ENCODE results near the gene NLK. TPM values are rescaled to one million over a fixed set of nuclear protein-coding genes. Genes with fewer than 3 reads are reported as not detected.
A peak's percentile ranks its signal among the peaks of the same experiment; 100 is the strongest.

The NLK gene
- total RNA-seq = 11.6 and 14.4 TPM in 2 replicates
- 13.1 and 16.1 TPM in 2 replicates for polyA plus RNA-seq
- polyA plus RNA-seq (2012) = 6.6 and 7.4 TPM in 2 replicates
- polyA minus RNA-seq (ENCODE audit: low replicate concordance) = 17.0 and 56.1 TPM in 2 replicates

DNA sequence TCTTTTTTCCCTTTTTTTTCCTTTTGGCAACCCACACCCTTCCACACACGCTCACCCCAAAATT lies at the start of gene NLK:
TSS of gene NLK (plus strand) at position 21 of the 64 bp plus-strand sequence. CDS start 197 bp downstream, outside the sequence.
- Histone ChIP-seq H3K79me2 (ENCODE audit: control insufficient read depth, insufficient read depth, low read length) (peaks cover 46% of the 10 kb centered on the region), H3K27me3 (ENCODE audit: control insufficient read depth, insufficient read depth, low read length) (no peaks in the 10 kb centered on the region), H3K4me2 (ENCODE audit: extremely low read depth, insufficient read depth, low read length) (peak within 1 kb of the TSS; percentile 84), H3K27ac (ENCODE audit: insufficient read depth, low read length) (peak within 1 kb of the TSS; percentile 58), H3K4me3 (replicated peaks in 1 of 4; ENCODE audit: control extremely low read depth in 1 of 4, insufficient read depth in 1 of 4, low read depth in 3 of 4, low read length in 4 of 4) (peak within 1 kb of the TSS; percentile 65 to 82 (median 72)), H3K9me3 (ENCODE audit: control insufficient read depth, insufficient read depth, low read depth, low read length) (no peaks in the 10 kb centered on the region), H3K36me3 (ENCODE audit: control insufficient read depth, insufficient read depth, low read length) (no peaks in the 10 kb centered on the region), H3K4me1 (ENCODE audit: control insufficient read depth, extremely low read depth, insufficient read depth, low read length) (peaks cover 2% of the 10 kb centered on the region), H3K9ac (ENCODE audit: insufficient read depth, low read length) (peak within 1 kb of the TSS; percentile 79), H4K20me1 (ENCODE audit: control insufficient read depth, extremely low read depth, insufficient read depth, low read length) (peaks cover 2% of the 10 kb centered on the region), H2AFZ (ENCODE audit: low read length) (peak within 1 kb of the TSS; percentile 41)
- no peak for TF ChIP-seq EZH2 (IDR thresholded peaks at IDR 0.05; ENCODE audit: low read length, missing control alignments)
- TF ChIP-seq, protein P1, sequence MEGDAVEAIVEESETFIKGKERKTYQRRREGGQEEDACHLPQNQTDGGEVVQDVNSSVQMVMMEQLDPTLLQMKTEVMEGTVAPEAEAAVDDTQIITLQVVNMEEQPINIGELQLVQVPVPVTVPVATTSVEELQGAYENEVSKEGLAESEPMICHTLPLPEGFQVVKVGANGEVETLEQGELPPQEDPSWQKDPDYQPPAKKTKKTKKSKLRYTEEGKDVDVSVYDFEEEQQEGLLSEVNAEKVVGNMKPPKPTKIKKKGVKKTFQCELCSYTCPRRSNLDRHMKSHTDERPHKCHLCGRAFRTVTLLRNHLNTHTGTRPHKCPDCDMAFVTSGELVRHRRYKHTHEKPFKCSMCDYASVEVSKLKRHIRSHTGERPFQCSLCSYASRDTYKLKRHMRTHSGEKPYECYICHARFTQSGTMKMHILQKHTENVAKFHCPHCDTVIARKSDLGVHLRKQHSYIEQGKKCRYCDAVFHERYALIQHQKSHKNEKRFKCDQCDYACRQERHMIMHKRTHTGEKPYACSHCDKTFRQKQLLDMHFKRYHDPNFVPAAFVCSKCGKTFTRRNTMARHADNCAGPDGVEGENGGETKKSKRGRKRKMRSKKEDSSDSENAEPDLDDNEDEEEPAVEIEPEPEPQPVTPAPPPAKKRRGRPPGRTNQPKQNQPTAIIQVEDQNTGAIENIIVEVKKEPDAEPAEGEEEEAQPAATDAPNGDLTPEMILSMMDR (conservative IDR thresholded peaks at IDR 0.05 in 1 of 2, IDR thresholded peaks at IDR 0.05 in 1 of 2; ENCODE audit: low read depth in 1 of 2, low read length in 2 of 2) = no peak
- DNase-seq (ENCODE audit: low read depth in 2 of 2) = no peak

DNA sequence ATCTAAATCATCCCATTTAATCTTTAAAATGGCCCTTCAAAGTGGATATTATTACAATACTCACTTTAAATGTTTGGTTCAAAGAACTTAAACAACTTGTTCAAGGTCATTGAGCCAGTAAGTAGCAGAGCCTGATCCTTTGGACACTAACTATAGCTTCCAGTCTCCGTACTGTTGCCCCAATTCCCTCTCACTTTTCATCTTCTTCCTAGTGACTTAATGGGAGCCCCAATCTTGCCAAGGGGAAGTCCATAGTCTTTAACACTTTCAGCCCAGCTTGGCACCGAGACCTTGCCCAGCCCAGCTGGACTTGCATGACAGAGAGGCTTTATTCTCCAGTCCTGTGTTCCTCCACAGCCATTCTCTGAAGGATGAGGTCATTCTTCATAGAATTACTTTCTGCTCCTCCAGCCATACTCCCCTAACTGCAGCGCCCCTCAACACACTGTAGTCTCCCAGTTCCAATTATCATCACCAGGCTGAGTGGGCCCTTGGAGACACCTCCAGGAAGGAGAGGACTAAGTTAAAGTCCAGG lies 49.2 kb upstream of the NLK start:
- Histone ChIP-seq H3K27me3 (ENCODE audit: control insufficient read depth, insufficient read depth, low read length) (no peaks in the 10 kb centered on the region), H3K9me3 (ENCODE audit: control insufficient read depth, insufficient read depth, low read depth, low read length) (no peaks in the 10 kb centered on the region), H3K9ac (ENCODE audit: insufficient read depth, low read length) (no peak overlapping the region), H3K4me2 (ENCODE audit: extremely low read depth, insufficient read depth, low read length) (no peak overlapping the region), H3K27ac (ENCODE audit: insufficient read depth, low read length) (no peak overlapping the region), H4K20me1 (ENCODE audit: control insufficient read depth, extremely low read depth, insufficient read depth, low read length) (no peaks in the 10 kb centered on the region), H2AFZ (ENCODE audit: low read length) (no peak overlapping the region), H3K79me2 (ENCODE audit: control insufficient read depth, insufficient read depth, low read length) (no peaks in the 10 kb centered on the region), H3K4me3 (replicated peaks in 1 of 4; ENCODE audit: control extremely low read depth in 1 of 4, insufficient read depth in 1 of 4, low read depth in 3 of 4, low read length in 4 of 4) (no peak overlapping the region), H3K4me1 (ENCODE audit: control insufficient read depth, extremely low read depth, insufficient read depth, low read length) (no peaks in the 10 kb centered on the region), H3K36me3 (ENCODE audit: control insufficient read depth, insufficient read depth, low read length) (no peaks in the 10 kb centered on the region)
- no peak for DNase-seq (ENCODE audit: low read depth in 2 of 2)
- TF ChIP-seq, protein P1 (conservative IDR thresholded peaks at IDR 0.05 in 1 of 2, IDR thresholded peaks at IDR 0.05 in 1 of 2; ENCODE audit: low read depth in 1 of 2, low read length in 2 of 2) = no peak
- TF ChIP-seq EZH2 (IDR thresholded peaks at IDR 0.05; ENCODE audit: low read length, missing control alignments) = no peak

DNA sequence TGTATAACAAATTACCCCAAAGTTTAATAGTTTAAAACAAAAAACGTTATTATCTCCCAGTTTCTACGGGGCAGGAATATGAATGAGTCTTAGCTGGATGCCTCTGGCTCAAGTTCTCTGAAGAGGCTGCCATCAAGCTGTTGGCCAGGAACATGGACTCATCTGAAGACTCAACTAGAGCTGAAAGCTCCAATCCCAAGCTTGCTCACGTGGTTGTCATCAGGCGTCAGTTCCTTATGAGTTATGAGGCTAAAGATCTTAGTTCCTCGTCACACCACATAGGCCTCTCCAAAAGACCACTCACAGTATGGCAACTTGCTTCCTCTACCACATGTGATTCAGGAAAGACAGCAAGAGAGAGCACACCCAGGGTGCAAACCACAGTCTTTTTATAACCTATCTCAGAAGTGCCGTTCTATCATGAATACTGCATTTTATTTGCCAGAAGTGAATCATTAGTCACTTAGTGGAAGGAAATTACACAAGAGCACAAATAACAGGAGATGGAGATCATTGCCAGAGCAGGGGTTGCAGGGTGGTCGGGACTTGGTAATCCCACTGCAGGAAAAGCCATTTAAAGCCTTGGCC lies 48.7 kb upstream of the NLK start:
- no peaks in the 10 kb centered on the region for H4K20me1 ChIP-seq (ENCODE audit: control insufficient read depth, extremely low read depth, insufficient read depth, low read length)
- no peak overlapping the region for H3K4me2 ChIP-seq (ENCODE audit: extremely low read depth, insufficient read depth, low read length)
- no peaks in the 10 kb centered on the region for H3K79me2 ChIP-seq (ENCODE audit: control insufficient read depth, insufficient read depth, low read length)
- no peak for DNase-seq (ENCODE audit: low read depth in 2 of 2)
- no peaks in the 10 kb centered on the region for H3K27me3 ChIP-seq (ENCODE audit: control insufficient read depth, insufficient read depth, low read length)
- no peak for TF ChIP-seq EZH2 (IDR thresholded peaks at IDR 0.05; ENCODE audit: low read length, missing control alignments)
- TF ChIP-seq, protein P1 (conservative IDR thresholded peaks at IDR 0.05 in 1 of 2, IDR thresholded peaks at IDR 0.05 in 1 of 2; ENCODE audit: low read depth in 1 of 2, low read length in 2 of 2) = no peak
- H3K4me1 ChIP-seq (ENCODE audit: control insufficient read depth, extremely low read depth, insufficient read depth, low read length) = no peaks in the 10 kb centered on the region
- no peak overlapping the region for H3K4me3 ChIP-seq (replicated peaks in 1 of 4; ENCODE audit: control extremely low read depth in 1 of 4, insufficient read depth in 1 of 4, low read depth in 3 of 4, low read length in 4 of 4)
- no peak overlapping the region for H3K9ac ChIP-seq (ENCODE audit: insufficient read depth, low read length)
- no peak overlapping the region for H2AFZ ChIP-seq (ENCODE audit: low read length)
- no peaks in the 10 kb centered on the region for H3K36me3 ChIP-seq (ENCODE audit: control insufficient read depth, insufficient read depth, low read length)
- H3K9me3 ChIP-seq (ENCODE audit: control insufficient read depth, insufficient read depth, low read depth, low read length) = no peaks in the 10 kb centered on the region
- H3K27ac ChIP-seq (ENCODE audit: insufficient read depth, low read length) = no peak overlapping the region

Measured in fibroblast of lung (primary cell).